HG03135 (cell line): Measurements from ENCODE around the gene MPG.
A peak's percentile ranks its signal among the peaks of the same experiment; 100 is the strongest.

Experiments used
- ATAC-seq: cut with Tn5 transposase; IDR thresholded peaks from one replicate; pipeline ENCODE4 v1.9.1; 2021; ENCODE audit warnings: mild to moderate bottlenecking, moderate library complexity; ENCODE audit not compliant: unreplicated experiment

Gene MPG

GRCh38 chr16:65745-66144 is 12.3 kb upstream of the MPG start:
- no peak for ATAC-seq

- ATAC-seq: no peak
Measured at GRCh38 chr16:66309-67182, 11.5 kb upstream of the MPG start.

GRCh38 chr16:67183-67791 is 10.7 kb upstream of the MPG start:
- no peak for ATAC-seq

GRCh38 chr16:67884-68789 is 9.9 kb upstream of the MPG start:
- ATAC-seq: no peak

GRCh38 chr16:69181-69580 is 8.8 kb upstream of the MPG start:
- ATAC-seq: no peak

- no peak for ATAC-seq
Measured at GRCh38 chr16:71210-71539, 6.8 kb upstream of the MPG start.

GRCh38 chr16:71540-72401 is 6.3 kb upstream of the MPG start:
- ATAC-seq: no peak

- no peak for ATAC-seq
Measured at GRCh38 chr16:72561-73548, 5.2 kb upstream of the MPG start, which contains the start of gene RHBDF1. RHBDF1 (minus strand) TSS chr16:72631; CDS start chr16:65015, 7,616 bp downstream.

- no peak for ATAC-seq
Measured at GRCh38 chr16:74051-74746, 3.8 kb upstream of the MPG start.

GRCh38 chr16:74747-75334 is 3.2 kb upstream of the MPG start:
- no peak for ATAC-seq

GRCh38 chr16:75580-76501 is 2.2 kb upstream of the MPG start:
- no peak for ATAC-seq

- ATAC-seq: no peak
Measured at GRCh38 chr16:76535-77272, 1.3 kb upstream of the MPG start.

GRCh38 chr16:77273-77806 is 685 bp upstream of the MPG start:
- ATAC-seq: peak; percentile 22

- ATAC-seq: peak; percentile 19
Measured at GRCh38 chr16:78444-79150, 572 bp downstream of the MPG start.

- no peak for ATAC-seq
Measured at GRCh38 chr16:79151-80054, 1.4 kb downstream of the MPG start.
